ENCODE data around the gene LIN7B.
A peak's percentile ranks its signal among the peaks of the same experiment; 100 is the strongest.
"Not testable (repeated sequence)": the region's sequence is repeated elsewhere in the genome, so short reads cannot be mapped to it uniquely, and the experiment has no call there.

The LIN7B gene, protein sequence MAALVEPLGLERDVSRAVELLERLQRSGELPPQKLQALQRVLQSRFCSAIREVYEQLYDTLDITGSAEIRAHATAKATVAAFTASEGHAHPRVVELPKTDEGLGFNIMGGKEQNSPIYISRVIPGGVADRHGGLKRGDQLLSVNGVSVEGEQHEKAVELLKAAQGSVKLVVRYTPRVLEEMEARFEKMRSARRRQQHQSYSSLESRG

DNA sequence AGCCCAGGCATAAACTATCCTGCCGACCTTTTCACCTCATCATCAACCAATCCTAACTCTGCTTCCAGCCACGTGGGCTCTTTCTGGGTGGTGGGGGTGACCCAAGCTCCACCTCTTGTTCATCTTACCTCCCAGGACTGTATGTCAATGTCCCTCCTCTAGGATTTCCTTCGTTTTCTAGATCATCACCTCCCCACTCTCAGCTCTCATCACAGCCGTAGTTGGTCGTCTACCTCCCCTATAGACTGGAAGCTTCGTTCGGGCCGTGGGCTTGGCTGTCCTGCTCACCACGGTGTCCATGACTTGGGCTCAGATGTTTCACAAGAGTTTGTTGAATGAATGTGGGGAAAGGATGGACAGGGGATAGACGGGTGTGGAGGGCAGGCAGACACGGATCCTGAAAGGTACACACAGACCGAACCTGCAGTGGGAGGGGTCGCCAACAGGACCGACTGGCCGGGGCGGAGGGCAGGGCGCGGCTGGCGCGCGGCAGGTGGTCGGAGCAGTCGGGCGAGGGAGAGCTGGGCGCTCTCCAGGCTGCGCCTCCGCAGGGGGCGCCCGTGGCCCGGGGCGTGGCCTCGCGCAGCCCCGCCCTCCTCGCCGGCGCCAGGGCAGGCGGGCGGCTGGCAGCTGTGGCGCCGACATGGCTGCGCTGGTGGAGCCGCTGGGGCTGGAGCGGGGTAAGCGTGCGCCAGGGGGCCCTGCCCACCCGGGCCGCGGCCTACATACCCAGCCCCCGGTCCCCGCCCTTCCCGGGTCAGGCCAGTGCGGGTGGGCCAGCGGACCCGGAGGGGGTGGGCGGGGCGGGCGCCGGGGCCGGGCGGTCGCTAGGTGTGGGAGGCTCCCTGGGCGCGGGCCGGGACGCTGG, at the start of gene LIN7B:
Gene LIN7B, plus strand, starts transcription at position 609 of the 868 bp plus-strand sequence. Its CDS starts 35 bp downstream, at position 644.
- DNase-seq (ENCODE audit: low spot score), result peak; percentile 80

DNA sequence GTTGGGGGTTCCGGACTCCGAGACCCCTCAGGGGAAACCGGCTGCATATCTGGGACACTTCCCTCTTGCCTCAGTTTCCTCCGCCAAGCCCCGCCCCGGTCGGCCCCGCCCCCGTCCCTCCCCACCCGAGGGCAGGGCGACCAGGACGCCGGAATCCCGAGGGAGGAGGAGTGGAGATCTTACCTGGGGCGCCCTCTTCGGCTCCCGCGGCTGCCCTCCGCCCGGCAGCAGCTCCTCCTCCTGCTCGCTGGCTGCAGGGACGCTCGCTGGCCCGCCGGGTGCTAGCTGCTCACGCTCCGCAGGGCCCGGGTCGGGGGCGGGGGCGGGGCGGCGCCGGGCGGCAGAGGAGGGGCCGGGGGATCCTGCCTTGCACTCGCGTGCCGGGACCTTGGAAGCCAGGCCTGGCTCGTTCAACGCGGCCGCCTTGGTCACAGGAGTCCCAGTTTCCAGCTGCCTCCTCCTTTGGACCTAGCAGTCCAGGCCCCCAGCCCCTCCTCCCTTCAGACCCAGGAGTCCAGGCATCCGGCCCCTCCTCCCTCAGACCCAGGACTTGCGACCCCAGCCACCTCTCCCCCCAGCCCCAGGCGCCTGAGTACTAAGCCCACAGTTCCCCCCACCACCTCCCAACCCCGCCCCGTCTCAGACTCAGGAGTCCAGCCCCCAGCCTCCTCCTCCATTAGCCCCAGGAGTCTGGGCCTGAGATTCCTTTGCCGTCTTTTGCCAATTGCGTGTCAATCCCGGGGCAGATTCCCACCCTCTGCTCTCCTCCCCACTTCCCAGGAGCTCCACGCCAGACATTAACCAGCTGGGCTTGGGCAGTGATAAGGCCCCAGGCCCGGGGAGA, 49.2 kb upstream of the LIN7B start, which contains the start of gene NTF4:
Gene NTF4, minus strand, starts transcription at position 51 of the 844 bp plus-strand sequence. CDS start 2,821 bp downstream, outside the sequence.
- DNase-seq (ENCODE audit: low spot score), result no peak

DNA sequence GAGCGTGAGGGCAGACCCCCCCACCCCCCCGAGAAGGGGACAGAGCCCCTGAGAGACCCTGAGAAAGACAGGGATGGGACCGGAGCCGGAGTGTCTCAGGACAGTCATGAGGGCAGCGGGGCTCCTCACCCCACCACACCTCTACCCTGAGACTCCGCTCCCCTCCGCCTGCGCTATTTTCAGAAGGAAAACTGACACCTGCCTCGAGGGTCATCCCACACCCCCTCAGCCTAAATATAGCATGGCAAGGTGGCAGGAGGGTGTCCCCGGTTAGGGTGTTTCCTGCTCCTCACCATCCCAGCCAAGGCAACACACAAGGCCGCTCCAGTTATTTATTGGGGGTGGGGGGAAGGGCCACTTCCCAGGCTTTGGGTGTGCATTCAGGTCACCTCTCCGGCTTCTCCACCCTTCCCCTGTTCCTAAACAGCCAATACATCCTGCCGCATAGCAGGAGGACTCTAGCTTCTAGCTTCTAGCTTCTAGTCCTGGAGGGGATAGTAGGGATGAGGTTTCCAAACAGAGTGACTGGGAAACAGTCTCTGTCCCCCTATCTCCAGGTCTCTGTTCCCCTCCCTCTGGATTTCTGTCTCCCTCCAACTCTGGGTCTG, 48.2 kb upstream of the LIN7B start:
- DNase-seq (ENCODE audit: low spot score), result no peak

DNA sequence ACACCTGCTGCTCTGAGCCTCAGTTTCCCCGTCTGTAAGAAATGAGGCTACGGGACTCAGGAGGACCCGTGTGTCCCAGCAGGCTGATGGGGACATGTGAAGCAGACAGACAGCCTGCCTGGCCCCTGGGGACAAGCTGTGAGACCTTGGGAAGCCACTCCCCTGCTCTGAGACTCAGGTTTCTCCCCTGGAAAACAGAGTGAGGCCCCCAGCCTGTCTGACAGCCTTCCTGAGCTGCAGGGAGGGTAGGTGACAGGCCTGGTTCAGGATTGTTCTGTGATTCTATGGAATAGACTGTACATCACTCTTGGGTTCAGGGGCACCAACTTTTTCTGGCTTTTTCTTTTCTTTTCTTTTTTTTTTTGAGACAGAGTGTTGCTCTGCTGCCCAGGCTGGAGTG, 46.6 kb upstream of the LIN7B start:
- DNase-seq (ENCODE audit: low spot score), result no peak

DNA sequence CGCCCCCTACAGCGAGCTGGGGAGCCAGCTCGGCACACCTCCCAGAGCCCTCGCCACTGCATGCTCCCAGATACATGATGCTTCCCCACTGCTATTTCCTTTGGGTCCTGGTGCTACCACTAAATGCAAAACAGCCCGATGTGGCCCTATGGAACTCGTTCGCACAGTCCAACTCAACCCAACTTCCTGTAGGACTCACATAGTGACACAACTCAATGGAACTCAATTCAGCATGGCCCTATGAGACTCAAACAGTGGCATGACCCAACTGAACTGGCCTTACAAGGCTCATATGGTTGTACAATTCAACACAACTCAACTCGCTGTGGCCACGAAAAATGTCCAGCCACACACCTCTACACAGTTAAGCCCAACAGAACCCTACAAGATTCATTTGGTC, 45.1 kb upstream of the LIN7B start:
- no peak for DNase-seq (ENCODE audit: low spot score)

DNA sequence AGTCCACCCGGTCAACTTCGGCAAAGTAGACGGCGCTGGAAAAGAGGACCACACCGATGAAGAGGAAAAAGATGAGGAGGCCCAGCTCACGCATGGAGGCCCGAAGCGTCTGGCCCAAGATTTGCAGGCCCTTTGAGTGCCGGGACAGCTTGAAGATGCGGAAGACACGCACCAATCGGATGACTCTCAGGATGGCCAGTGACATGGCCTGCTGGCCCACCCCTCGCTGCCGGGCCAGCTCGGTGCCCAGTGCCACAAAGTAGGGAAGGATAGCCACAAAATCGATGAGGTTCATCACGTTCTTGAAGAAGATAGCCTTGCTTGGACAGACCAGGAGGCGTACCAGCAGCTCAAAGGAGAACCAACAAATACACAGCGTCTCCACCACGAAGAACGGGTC, 43.8 kb upstream of the LIN7B start:
- no peak for DNase-seq (ENCODE audit: low spot score)

DNA sequence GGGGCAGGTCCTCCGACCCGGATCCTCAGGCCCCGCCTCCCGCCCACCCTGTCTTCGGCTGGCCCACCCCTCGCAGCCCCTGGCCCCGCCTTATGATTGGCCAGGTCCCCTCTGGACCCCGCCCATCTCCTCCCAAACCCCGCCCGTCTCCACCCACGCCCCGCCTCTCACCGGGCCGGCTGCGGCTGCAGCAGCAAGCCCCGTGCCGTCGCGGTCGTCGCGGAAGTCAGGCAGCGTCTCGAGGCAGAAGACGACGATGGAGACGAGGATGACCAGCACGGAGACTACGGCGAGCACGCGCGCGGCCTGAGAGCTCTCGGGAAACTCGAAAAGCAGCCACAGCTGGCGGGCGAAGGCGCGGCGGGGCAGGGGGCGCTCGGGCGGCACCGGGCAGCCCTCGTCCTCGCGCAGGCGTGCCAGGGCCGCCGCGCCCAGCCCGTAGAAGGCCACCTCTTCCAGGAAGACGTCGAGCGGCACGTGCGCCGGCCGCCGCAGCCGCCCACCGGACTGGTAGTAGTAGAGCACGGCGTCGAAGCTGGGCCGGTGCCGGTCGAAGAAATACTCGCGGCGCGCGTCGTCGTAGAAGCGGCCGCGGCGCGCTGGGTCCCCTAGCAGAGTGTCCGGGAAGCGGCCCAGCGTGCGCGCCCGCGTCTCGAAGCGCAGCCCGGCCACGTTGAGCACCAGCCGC, 42.2 kb upstream of the LIN7B start:
- DNase-seq (ENCODE audit: low spot score), result no peak

DNA sequence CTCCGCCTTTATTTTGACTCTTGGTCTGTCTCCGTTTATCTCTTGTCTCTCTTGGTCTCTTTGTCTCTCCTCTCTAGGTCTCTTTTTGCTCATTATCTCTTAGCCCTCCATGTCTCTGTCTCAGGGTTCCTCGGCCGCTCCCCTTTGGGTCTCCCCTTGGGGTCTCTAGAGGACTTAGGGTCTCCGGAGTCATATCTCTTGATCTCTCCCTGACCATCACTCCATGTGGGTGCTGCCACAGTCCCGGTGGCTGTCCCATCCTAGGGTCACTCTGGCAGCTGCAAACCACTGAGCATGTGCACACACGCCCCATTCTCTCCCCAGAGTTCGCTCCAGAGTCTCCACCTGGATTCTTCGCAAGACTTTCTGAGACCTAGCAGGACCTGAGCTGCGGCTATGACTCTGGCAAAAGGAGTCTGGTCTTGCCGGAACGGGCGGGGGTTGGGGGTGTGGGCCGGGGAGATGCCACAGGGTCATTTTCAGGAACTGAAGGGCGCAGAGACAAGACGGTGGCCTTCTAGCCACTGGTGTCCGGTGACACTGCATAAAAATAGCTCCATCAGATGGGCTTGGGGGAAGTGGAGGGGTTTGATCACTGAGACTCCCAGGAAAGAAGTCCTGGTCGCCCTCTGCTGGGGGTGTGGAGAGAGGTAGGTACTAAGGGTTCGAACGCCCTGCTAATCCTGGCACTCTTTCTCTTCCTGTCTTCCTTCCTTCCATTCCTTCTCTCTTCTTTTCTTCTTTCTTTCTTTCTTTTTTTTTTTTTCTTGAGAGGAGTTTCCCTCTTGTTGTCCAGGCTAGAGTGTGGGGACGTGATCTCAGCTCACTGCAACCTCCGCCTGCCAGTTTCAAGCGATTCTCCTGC, 40.4 kb upstream of the LIN7B start:
- no peak for DNase-seq (ENCODE audit: low spot score)

DNA sequence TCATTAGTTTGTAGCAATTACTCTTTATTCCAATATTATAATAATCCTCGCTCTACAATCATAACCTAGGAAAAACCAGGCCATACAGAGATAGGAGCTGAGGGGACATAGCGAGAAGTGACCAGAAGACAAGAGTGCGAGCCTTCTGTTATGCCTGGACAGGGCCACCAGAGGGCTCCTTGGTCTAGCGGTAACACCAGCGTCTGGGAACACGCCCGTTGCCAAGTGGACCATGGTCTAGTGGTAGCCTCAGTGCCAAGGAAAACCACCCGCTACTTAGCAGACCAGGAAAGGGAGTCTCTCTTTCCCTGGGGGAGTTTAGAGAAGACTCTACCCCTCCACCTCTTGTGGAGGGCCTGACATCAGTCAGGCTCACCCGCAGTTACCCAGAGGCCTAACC, 39.3 kb upstream of the LIN7B start:
- not testable (repeated sequence) for DNase-seq (ENCODE audit: low spot score)

DNA sequence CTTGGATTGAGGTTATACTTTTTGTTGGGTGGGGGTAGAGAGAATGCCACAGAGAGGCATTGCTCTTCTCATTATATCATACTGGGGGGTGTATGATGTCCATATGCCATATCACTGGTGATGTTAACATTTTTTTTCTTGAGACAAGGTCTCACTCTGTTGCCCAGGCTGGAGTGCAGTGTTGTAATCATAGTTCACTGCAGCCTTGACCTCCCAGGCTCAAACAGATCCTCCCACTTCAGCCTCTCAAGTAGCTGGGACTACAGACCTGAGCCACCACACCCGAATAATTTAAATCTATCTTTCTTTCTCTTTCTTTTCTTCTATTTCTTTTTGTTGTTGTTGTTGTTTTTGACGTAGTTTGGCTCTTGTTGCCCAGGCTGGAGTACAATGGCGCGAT, 33.8 kb upstream of the LIN7B start:
- DNase-seq (ENCODE audit: low spot score), result no peak

DNA sequence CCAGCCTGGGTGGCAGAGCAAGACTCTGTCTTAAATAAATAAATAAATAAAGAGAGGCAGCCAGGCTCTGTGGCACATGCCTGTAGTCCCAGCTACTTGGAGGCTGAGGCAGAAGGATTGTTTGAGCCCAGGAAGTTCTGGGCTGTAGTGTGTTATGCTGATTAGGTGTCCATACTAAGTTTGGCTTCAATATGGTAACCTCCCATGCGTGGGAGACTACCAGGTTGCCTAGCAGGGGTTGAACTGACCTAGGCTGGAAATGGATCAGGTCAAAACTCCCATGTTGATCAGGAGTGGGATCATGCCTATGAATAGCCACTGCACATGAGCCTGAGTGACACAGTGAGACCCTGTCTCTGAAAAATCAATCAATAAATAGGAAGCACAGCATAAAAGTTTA, 32.9 kb upstream of the LIN7B start:
- no peak for DNase-seq (ENCODE audit: low spot score)

DNA sequence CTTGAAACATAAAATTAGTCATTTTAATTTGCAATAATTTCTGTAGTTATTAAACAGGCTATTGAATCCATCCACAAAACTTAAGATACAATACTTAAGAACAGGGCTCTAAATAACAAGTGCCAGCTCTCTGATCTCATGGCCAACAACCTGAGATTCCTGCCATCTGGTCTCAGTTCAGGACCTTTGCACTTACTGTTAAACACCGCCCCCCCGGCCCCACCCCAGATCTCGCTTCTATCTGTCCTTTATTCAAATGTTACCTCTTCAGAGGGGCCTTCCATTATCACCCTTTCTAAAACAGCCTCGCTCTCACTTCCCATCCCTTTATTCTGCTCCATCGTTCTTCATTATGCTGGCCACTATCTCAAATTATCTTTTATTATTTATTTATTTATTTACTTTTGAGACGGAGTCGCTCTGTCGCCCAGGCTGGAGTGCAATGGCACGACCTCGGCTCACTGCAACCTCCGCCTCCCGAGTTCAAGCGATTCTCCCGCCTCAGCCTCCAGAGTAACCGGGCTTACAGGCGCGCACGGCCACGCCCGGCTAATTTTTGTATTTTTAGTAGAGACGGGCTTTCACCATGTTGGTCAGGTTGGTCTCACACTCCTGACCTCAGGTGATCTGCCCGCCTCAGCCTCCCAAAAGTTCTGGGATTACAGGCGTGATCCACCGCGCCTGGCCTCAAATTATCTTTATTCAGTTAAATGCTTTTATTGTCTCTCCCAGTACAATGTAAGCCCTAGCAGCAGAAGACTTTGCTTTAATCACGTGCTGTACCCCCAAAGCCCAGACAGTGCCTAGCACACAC, 29.8 kb upstream of the LIN7B start:
- no peak for DNase-seq (ENCODE audit: low spot score)

DNA sequence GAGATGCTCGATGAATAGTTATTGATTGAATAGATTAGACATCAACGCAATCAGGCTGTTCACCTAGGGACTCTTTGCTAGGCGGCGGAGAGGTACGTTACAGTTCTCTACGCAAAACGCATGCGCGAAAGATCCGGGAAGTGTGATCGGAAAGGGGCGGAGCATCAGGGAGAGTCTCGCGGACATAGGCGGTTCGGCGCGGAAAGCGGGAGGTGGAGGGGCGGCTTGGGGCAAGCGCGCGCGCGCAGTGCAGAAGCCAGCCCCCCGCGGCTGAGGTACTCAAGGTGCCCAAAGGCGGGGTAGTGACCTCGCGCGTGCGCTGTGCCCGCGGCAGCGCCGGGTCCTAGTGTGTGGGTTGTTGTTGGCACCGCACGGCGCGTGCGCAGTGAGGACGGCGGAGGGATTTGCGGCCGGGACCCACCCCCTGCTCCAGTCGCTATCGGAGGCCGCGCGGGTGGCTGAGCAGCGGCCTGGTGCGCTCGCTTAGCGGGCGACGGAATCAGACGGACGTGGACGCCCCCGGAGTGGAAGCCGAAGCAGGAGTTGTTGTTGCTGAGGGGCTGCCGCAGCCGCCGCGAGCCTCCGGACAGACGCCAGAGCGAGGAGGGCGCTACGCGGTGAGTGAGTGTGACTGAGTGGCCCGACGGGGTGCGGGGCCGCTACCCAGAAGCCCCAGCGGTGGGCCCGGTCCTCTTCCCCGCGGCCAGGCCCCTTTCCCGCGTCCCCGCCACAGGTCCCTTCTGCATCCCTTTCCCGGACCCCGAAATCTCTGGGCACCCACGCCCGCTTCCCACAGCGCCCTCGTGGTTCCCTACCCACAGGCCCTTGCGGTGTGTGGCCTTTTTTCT, 28.9 kb upstream of the LIN7B start, which contains the start of gene SNRNP70:
Gene SNRNP70, plus strand, starts transcription at position 432 of the 848 bp plus-strand sequence. CDS start 964 bp downstream, outside the sequence.
- peak; percentile 100 for DNase-seq (ENCODE audit: low spot score)

DNA sequence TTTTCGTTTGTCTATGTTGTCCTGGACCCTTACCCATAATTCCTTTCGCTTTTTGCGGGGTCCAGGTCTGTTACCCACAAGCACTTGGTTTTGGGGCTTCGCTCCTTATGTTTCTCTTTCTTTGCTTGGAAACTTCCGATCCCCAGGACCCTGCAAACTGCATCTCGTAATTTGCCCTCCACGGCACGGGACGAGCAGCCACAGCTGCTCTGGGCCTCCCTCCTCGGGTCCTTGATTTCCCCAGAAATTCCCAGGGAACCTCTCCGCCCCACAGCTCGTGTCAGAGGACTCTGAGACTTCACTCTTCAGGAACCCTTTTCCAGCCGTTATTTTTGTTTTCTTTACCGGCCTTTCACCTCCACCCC, 28.3 kb upstream of the LIN7B start:
- DNase-seq (ENCODE audit: low spot score), result no peak

DNA sequence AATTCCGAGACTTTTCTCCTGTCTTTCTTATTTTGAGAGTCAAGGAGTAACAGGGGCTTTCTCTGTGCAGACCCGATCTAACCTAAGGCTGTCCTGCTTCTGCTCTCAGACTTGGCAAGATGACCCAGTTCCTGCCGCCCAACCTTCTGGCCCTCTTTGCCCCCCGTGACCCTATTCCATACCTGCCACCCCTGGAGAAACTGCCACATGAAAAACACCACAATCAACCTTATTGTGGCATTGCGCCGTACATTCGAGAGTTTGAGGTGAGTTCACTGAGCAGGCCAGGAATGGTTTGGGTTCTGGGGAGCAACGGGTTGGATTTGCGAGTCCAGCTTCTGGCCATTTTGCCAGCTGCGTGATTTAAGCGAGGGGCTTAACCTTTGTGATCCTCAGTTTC, 27.9 kb upstream of the LIN7B start:
- no peak for DNase-seq (ENCODE audit: low spot score)

DNA sequence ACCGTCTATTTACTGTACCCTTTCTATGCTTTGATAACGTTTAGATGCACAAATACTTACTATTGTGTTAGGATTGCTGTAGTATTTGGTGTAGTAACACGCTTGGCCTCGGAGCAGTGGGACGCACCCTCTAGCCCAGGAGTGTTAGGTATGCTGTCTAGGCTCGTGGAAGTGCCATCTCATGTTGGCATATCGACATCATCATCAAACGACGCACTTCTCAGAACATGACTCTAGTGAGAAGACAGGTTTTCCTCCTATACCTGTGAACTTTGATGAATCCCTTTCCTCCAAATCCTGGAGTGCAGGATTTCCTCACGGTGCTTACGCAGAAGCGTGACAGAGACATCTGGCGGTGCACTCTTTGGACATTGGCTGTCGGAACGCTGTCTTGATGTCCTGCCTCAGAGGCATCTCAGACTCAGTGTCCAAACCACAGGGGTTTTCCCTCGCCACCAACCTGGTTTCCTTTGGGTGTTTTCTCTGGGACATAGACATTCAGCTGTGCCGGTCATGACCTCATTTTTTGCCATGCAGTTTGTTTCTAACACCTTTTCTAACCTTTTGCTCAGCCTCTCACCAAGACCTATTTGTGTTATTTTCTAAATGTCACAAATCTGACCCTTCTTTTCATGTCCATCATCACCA, 22.7 kb upstream of the LIN7B start:
- DNase-seq (ENCODE audit: low spot score), result no peak

DNA sequence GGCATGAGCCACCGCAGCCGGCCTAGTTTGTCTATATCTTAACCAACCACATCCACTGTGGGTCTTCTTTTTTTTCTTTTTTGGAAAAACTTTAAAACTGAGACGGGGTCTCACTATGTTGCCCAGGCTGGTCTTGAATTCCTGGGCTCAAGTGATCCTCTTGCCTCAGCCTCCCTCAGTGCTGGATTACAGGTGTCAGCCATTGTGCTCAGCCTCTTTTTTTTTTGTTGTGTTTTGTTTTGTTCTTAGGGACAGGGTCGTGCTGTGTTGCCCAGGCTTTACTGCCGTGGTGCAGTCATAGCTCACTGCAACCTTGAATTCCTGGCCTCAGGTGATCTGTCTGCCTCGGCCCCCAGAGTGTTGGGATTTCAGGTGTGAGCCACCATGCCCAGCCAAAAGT, 21.5 kb upstream of the LIN7B start:
- no peak for DNase-seq (ENCODE audit: low spot score)
